Left cardiac atrium (tissue), 4 donors: ENCODE data around the gene CA12. TPM values are rescaled to one million over a fixed set of nuclear protein-coding genes. Genes with fewer than 3 reads are reported as not detected.
"Not testable (repeated sequence)": the region's sequence is repeated elsewhere in the genome, so short reads cannot be mapped to it uniquely, and the experiment has no call there.

Experiments
- ATAC-seq, 2 donors: fragments of 200-7000 bp; cut with Tn5 transposase; one replicate each; pipeline ENCODE4 v1.9.1; 2020; ENCODE audit warnings: mild to moderate bottlenecking in 2 of 2, moderate library complexity in 2 of 2
- DNase-seq: peaks from one replicate; pipeline ENCODE4 v3.0.0-alpha.2; 2020
- intact Hi-C, 2 donors: fragments of 100-400 bp; cut with DNase I; formaldehyde crosslinking; loops; one replicate each; pipeline versions ENCODE4 v1.14.1 to v1.15.1; 2022 to 2023
- total RNA-seq, 2 donors: library from RNA; stranded (reverse); fragmentation: NEBNext Ultra II Directional; extraction: Animal tissue kit (Norgen Biotek cat#: 25700); gene quantifications; one replicate each; pipeline ENCODE4 v1.2.1, GENCODE V29; 2021
- donor health status: DM: no; HTN: yes; CAD: no.
- donor health status: DM: no; HTN: yes; CAD: no; lungs with severe emphysema.
- donor health status: DM: yes; HTN: yes; CAD: no.
- donor health status: Dilated cardiomyopathy.

Gene CA12
- total RNA-seq, 2 donors from 2014 or later = 2.3 to 5.4 TPM

DNA sequence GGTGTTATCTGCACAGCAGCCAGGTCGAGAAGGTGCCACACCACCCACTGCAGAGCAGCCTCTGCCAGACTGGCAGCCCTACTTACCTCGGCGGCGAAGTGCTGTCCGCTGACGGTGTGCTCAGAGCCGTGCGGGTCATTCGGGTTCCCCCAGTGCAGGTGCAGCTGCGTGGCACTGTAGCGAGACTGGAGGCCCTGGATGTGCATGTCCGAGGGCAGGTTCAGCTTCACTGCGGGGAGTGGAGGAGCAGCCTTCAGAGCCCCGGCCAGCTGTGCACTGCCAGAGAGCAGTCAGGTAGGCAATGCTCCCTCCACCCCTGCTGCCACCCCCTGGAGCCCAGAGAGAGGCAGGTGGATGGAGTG is 36.3 kb downstream of the CA12 start:
- intact Hi-C loops = no loop called here
- DNase-seq = no peak
- ATAC-seq = no peak

DNA sequence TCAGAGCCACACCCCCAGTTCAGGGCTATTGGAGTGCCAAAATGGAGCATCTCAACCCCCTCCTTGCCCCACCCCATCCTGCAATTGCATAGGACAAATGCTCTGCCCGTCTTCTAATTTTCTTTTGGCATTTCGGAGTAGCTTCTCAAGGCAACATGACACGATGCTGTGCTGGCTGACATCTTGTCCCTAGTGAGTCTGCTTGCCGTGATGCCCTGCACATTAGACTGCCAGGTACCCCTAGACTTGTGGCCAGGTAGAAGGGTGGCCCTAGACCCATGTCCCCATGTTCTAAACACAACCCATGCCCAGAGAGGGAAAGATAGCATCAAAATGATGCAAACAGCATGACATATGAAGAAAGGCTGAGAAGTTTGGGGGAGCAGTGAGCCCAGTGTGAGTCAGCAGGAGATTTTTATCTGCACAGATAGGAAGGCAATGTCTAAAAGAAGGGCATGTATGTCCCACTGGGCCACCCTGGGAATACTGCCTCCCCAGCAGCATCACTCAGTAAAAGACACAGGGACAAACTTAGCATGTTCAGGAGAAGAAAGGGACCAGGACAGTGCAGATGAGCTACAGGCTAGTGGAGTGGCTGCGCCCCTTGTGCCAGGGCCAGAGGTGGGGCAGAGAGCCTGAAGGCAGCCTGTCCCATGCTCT is 36.8 kb downstream of the CA12 start:
- intact Hi-C loops = no loop called here
- DNase-seq (no peak), ATAC-seq (no peak)

DNA sequence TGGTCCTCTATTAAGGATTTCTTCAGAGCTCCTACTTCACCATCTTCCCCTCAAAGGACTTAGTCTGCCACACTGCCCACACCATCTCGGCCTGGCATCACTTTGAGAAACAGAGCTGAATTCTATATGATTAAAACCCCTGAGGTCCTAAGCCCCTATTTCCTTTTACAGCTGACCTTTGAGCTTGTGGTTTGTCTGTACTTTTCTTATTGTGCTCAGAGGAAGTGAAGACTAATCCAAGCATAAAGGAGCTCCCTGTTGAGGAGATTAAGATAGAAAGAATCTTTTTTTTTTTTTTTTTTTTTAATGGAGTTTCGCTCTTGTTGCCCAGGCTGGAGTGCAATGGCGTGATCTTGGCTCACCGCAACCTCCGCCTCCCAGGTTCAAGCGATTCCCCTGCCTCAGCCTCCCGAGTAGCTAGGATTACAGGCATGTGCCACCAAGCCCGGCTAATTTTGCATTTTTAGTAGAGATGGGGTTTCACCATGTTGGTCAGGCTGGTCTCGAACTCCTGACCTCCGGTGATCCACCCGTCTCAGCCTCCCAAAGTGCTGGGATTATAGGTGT is 38.6 kb downstream of the CA12 start:
- DNase-seq, intact Hi-C loops, ATAC-seq: not testable (repeated sequence)

DNA sequence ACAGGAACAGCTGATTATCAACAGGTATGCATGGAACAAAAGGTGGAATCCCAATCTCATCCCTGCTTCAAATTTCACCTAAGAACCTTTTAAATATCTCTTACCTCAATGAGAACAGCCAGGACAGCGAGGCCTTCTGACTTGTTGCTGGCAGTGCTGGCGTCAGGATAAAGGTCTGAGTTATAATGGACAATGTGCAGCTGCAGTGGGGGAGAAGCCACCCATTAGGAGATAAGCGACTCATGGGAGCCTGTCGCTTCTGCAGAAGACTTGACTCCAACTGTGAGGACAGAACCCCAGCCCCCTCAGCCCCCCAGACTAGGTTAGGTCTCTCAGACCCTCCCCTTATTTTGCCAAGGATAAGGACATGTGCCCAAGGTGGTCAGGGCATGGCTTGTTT is 39.7 kb downstream of the CA12 start:
- intact Hi-C loops = no loop called here
- ATAC-seq = no peak
- DNase-seq = no peak

DNA sequence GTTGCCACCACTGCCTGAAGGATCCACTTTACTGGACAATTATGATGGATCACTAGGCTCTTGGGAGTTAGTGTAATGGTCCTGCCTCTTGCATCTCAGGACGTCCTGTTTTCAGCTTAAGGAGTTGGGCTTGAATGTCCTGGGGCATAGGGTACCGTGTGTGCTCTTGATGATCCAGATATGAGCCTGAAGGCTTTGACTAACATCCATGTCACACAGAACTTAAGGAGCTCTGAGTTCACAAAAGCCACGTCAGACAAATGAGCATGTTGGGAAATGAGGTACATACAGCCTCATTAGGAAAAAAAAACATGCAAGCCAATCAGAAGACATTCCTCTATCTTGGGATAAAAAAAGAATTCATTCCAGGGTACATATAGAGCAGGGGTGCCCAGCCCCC is 40.8 kb downstream of the CA12 start:
- no peak for ATAC-seq
- DNase-seq = no peak
- intact Hi-C loops = no loop called here

DNA sequence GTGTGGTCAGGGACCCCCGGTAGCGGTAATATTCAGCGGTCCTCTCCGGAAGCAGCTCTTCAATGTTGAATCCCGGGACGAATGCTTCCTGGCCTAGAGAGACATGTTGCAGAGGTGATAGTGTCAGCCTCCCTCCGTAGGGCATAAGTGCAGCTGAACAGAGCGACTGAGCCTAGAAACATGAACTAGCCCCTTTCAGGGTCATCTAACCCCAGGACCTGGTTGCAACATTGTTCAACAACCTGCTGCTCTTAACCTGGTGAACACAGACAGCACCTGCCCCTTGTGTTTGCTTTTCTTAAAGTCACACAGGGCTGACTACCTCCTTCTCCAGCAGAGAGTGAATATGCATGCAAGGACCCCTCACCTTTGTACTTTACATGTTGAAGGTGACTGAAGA is 41.3 kb downstream of the CA12 start:
- intact Hi-C loops = no loop called here
- DNase-seq = no peak

DNA sequence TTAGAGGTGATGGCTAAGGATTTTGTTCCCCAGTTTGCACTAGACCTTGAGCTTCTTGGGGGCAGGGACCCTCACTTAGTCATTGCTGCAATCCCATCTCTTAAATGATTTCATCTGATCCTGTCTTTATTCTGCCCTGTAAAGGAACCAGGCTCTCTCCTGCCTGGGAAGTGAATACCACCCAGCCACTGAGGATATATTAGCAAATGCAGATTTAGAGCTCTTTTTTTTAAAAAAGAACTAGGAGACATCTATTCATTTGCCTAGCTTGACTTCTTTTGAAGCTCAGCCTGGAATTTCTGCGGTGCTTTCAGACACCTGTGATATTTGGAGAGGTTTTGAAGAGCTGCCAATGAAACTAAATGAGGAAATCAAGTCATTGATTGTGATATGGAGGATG is 41.8 kb downstream of the CA12 start:
- no peak for DNase-seq
- intact Hi-C loops = no loop called here
- no peak for ATAC-seq

More for the DNA sequence above, 41.3 kb downstream of the CA12 start:
- no peak for ATAC-seq

DNA sequence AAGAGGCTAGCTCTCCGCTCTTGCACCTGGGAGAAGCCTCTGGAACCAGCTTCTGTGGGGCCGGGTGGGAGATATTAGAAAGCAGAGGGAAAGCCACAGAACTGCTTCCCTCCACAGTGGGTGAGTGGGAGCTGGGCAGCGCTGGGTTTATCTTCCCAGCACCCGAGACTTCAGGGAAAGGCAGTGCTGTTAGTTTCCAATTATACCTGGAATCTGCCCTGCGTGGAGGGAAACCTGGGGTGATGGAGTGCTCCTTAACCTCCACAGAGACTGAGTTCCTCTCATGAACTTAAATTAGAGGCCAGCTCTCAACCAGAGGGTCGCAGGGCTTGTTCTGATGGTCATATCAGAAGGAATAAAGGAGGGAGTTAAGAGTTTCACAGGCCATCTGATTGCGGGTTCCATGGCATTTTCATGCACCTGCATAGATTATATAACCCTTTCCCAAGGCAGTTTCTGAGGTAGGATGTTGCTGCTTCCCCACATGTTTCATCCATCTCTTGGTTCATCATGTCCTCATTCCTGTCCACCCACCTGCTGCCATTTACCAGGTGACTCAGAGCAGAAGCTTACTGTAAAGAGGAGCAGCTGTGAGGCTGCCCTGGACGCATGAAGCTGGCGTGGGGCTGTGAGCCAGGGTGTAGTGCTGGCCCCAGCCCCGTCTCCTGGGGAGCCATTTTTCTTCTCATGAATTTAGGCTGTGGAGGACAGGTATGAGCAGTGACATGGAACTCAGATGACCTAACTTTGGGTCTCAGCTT is 42.5 kb downstream of the CA12 start:
- ATAC-seq (no peak), DNase-seq (no peak)
- intact Hi-C loops = no loop called here

DNA sequence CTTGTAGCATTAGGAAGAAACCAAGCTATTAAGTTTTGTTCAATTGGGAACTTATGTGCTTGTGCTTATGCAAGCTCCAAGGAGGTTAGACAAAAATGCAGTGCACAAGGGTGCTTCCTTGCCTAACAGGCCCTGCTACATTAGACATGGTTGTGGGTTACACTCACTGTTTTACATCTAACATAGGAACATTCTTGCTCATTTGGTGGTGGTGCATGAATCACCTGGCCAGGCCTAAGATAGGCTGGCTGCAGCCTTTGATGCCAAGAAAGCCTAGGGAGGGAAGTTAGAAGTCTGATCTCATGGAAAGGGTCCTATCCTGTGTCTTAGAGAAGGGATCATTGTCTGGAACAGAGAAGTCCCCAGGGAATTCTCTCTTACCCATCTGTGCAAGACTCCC is 43.5 kb downstream of the CA12 start:
- intact Hi-C loops = no loop called here
- no peak for ATAC-seq
- no peak for DNase-seq

DNA sequence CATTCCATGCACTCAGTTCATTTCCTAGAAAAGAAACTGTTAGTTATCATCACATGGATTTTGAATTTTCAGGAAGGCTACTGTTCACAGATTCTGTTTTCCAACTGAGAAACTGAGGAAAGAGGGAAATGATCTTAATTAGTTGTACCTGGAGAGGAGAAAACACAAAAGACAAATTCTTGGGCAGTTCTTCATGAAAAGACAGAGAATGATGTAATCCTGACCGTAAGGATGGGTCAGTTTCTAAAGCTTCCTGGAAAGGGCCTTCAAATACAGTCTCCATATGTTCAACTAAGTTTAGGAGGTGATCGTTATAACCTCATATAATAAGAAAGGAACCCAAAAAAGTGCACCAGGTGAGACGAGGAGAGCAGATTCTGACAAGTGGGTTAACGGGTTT is 44.6 kb downstream of the CA12 start:
- ATAC-seq (no peak), DNase-seq (no peak)
- intact Hi-C loops = no loop called here

DNA sequence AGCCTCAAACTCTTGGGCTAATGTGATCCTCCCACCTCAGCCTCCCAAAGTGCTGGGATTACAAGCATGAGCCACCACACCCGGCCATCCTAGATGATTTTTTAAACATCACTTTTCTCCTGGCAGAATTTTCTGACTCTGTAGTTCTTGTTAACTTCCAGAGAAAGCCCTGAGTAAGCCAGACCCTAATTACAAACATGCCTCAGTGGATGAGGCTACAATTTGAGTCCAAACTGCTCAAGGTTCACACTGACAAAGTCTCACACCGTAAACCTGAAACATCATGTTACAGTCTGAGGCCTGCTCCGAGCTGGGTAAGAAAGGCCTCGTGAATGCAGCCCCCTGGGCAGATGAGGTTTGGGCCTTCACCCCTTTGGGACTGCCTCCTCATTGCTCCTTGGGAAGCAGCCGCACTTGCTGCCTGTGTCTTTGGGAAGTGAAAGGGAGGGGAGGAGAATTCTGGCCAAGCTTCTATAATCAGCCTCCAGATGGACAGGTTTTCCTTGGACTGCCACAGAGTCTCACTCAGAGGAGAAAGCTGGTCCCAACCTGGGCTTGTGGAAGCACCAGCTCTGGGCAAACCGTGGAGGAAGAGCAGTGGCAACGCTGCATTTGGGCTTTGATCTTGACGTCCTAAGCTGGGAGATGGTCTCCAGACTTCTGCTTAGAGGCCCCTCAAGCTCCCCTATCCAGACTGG is 46.0 kb downstream of the CA12 start:
- intact Hi-C loops = no loop called here
- ATAC-seq (no peak), DNase-seq (no peak)

DNA sequence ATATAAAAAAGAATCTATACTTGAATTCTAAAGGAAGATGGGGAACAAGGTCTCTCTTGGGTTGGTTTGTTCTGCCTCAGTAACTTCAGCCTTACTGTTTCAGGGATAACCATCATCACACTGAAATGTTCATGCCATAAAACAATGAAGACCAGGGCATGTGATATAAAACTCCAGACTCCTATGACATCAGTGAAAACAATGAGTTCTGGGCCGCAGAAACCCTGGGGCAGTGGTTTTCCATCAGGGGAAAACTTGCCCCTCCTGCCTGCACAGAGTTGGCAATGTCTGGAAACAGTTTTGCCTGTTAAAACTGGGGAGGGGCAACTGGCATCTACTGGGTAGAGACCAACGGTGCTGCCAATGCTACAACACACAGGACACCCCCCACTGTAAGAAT is 46.8 kb downstream of the CA12 start:
- intact Hi-C loops = no loop called here
- DNase-seq (no peak), ATAC-seq (no peak)

DNA sequence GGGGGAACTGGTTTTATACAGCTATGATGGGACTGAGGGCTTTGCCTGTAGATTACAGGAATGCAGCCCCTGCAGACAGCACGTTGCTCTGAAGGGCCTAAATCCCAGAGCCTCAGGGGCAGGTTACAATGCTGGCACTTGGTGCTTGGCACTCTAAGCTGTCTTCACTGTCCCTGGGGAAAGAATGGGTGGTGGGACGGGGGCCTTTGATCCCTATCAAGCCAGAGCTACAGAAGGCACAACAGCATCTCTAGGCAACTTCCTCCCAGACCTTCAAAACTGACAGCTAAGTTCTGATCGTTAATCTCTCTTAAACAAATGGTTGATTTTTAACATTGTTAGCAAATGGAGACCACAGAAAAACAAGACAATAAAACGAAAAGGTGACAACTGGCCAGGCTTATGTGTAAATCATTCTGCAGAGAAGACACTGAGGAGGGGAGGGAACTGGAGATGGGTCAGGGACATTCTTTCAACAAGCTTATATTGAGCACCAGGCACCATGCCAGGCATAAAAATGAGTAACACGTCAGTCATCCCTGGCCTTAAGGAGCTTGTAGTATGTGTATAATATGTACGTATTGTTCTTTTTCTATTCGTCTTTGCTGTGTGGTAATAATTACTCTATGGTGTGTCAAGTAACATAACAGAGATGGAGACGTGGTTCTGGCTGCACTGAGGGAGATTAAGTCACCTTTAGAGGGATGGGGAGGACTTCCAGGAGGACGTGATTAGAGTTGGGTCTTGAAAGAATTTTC is 49.1 kb downstream of the CA12 start:
- no peak for DNase-seq
- peak in 1 of 2 donors; percentile 45 for ATAC-seq
- intact Hi-C loops = no loop called here

DNA sequence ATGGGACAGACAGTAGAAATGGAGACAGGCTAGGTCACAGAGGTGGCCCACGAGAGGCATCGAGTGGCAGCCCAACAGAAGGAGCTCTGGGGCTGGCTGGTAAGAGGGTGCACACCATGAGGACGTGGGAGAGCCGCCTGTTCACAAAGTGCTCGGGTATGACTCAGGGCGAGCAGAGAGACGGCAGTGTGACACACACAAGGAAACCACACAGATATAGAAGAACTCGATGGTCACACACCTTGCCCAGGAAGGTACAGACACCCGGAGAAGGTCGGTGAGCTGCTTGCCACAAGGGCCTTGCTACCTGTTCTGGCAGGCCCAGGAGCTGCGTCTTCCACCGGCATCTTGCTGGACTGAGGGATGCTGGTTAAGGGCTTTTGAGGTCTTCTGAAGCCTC is 50.2 kb downstream of the CA12 start:
- intact Hi-C loops = no loop called here
- DNase-seq = no peak
- ATAC-seq = no peak

DNA sequence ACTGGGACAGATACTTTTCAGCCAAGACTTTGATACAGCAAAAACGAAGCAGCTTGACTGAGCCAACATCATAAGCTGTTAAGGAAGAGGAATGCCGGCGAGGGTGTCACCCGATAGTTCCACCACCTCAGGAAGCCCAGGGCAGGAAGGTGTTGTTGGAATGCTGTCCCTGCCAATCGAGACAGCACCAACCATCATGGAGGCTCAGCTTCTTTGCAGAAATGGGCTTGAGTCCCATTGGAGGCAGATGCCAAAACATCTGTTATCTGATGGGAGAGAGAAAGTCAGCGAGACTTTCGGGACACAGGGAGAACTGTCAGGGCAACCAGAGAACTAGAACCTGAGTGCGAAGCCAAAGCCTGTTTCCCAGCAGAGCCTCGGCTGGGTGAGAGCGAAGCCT is 50.7 kb downstream of the CA12 start:
- ATAC-seq = peak in 1 of 2 donors; percentile 26
- intact Hi-C loops = no loop called here
- DNase-seq = peak; percentile 35

DNA sequence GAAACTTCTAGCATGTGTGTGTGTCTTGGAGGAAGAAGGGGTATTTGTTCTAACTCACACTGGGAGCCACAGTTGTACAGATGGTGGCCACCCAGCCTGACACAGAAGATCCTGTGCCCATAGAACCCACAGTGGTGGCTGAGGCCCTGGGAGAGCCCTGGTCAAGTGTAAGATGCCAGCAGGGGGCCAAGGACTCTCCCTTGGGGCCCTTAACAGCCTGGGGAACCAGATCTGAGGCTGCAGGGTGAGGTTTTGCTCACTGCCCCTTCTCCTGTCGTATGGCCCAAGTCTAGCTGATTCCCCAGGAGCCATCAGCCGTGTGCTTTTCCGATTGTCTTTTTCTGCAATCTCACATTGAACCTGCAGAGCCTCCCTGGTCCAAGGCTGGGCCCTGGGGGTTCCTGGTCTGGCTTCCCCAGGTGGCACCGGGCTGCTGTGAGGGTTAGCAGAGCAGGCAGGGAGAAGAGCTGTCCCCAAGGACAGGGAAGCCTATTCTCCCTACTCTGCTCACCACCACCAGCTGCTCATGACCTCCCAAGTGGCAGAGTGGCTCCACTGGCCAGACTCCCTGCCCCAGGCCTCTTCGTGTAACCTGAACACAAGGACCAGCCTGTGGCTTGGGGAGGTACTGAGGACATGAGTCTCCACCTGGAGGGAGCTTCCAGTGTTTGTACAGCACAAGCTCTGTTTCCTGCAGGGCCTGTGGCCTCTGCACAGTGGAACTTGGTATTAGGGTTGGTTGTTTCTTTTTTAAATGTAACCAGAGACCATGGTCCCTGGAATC is 51.9 kb downstream of the CA12 start:
- DNase-seq (no peak), ATAC-seq (no peak)
- intact Hi-C loops = no loop called here

DNA sequence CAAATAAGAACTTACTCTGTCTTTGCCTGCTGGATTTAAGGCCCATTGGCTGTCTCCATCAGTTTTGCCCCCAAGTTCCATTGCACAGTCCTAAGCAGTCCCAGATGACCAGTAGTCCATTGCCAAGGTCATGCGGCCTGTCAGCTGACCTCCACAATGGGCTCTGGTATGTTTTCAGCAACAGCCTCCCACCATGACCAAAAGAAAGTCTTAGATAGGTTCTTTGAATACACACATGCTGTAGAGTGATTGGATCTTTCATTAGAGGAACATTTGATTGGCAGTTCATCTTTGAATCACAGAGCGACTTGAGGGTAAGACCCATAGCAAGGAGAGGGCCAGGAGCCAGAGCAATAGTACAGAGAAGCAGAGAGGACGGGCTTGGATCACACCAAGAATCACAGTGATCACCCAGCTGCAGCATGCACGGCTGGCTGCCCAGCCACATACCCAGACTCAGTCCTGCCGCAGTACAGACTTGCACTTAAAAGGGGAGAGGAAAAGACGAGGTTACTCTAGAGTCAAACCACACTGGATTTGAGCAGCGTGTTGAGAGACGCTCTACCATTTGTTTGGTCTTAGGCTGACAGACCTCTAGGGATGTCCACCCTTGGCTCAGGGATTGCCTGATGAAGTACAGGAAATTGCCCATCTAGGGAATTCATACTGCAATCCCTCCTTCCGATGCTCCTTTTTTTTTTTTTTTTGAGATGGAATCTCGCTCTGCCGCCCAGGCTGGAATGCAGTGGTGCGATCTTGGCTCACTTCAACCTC is 53.8 kb downstream of the CA12 start:
- intact Hi-C loops = no loop called here
- peak; percentile 44 for DNase-seq
- peak in 1 of 2 donors; percentile 90 for ATAC-seq

DNA sequence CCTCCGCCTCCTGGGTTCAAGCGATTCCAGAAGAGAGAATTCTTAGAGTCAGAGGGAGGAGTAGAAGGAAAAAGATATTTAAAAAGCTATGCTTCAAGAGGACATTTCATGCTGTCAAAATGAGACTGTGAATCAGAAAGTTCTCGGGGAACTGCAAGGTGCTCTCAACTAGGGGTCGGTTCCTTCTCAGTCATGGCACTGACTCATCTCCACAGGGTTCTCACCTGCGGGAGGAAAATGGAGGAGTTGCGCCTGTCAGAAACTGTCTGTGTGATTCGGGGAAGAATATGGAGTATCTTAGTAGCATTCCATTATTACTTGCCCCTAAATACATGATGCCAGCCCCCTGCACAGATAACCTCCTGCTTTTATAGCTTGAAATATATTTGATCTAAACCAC is 56.9 kb downstream of the CA12 start:
- intact Hi-C loops = no loop called here
- ATAC-seq = no peak
- no peak for DNase-seq
